ENCODE data around the gene SIVA1. TPM values are rescaled to one million over a fixed set of nuclear protein-coding genes. Genes with fewer than 3 reads are reported as not detected.

SIVA1 gene
- total and polyA plus RNA-seq, 9 of the 15 experiments (the other 6 are each of a cell fraction or from before 2014, with no cell fraction given), result 4.2 to 186 (median 54.2) TPM

DNA sequence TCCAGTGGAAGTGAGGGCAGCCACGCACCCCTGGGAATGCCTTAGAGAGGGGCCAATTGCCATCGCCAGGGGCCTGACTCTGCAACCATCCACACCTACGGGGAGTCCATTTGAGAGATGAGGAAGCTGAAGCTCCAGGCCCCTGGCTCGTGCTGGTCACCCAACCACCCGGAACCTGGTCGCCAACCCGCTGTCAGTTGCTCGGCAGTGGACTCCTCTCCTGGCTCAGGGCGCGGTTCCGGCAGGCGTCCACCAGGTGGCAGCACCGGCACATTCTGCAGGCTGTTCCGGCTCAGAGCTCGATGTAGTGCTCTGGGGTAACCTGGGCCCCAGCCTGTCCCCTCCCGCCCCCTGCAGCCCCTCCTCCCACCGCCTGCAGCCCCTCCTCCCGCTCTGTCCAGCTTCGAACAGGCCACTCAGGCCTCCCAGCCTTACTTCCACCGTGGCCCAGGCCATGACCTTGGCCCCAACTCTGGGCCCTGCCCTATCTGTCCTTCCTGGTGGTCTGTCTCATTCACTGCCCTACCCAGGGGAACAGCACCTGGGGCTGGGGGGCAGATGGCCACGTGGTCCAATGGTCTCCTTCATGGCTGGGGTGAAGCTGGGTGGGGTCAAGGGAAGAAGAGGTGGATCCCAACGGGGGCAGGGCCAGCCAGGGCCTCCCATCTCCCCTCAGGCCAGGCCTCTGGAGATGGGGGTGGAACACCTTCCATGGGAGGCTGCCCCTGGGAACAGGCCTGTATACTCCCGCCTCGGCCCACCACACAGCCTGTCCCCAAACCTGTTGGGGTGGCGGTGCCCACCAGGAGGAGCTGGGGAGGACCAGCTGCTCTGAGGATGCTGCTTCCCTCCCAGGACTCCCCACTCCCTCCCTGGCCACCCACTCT is 15.7 kb downstream of the SIVA1 start (continued):
- TF ChIP-seq, protein P1, sequence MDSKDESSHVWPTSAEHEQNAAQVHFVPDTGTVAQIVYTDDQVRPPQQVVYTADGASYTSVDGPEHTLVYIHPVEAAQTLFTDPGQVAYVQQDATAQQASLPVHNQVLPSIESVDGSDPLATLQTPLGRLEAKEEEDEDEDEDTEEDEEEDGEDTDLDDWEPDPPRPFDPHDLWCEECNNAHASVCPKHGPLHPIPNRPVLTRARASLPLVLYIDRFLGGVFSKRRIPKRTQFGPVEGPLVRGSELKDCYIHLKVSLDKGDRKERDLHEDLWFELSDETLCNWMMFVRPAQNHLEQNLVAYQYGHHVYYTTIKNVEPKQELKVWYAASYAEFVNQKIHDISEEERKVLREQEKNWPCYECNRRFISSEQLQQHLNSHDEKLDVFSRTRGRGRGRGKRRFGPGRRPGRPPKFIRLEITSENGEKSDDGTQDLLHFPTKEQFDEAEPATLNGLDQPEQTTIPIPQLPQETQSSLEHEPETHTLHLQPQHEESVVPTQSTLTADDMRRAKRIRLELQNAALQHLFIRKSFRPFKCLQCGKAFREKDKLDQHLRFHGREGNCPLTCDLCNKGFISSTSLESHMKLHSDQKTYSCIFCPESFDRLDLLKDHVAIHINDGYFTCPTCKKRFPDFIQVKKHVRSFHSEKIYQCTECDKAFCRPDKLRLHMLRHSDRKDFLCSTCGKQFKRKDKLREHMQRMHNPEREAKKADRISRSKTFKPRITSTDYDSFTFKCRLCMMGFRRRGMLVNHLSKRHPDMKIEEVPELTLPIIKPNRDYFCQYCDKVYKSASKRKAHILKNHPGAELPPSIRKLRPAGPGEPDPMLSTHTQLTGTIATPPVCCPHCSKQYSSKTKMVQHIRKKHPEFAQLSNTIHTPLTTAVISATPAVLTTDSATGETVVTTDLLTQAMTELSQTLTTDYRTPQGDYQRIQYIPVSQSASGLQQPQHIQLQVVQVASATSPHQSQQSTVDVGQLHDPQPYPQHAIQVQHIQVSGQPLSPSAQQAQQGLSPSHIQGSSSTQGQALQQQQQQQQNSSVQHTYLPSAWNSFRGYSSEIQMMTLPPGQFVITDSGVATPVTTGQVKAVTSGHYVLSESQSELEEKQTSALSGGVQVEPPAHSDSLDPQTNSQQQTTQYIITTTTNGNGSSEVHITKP (IDR thresholded peaks at IDR 0.05; ENCODE audit: partially characterized antibody), result peak; percentile 26
- TF ChIP-seq MAZ (CRISPR knock-in tag; conservative IDR thresholded peaks at IDR 0.05 in 1 of 2, IDR thresholded peaks at IDR 0.05 in 1 of 2), result peak in 1 of 2 experiments; percentile 76; a peak in 1 of 4 replicates
- peak; percentile 54 for TF ChIP-seq POLR2G (IDR thresholded peaks at IDR 0.05; ENCODE audit: low read depth, low read length)
- TF ChIP-seq PML (IDR thresholded peaks at IDR 0.05; ENCODE audit: low read length), result no peak
- TF ChIP-seq ZC3H11A (IDR thresholded peaks at IDR 0.05; ENCODE audit: low read depth, low read length), result no peak
- TF ChIP-seq HDAC1 (IDR thresholded peaks at IDR 0.05), result peak in 1 of 2 experiments; percentile 51; a peak in 1 of 4 replicates
- no peak for TF ChIP-seq MED1 (CRISPR knock-in tag; IDR thresholded peaks at IDR 0.05; ENCODE audit: borderline replicate concordance)
- TF ChIP-seq ZNF695 (CRISPR knock-in tag; IDR thresholded peaks at IDR 0.05), result no peak
- TF ChIP-seq TEAD1 (CRISPR knock-in tag; IDR thresholded peaks at IDR 0.05), result peak in 1 of 2 experiments; percentile 20; a peak in 1 of 4 replicates
- TF ChIP-seq NKRF (IDR thresholded peaks at IDR 0.05; ENCODE audit: borderline replicate concordance), result no peak; the same call in 1 of the 2 replicates
- no peak for TF ChIP-seq KLF13 (tag; IDR thresholded peaks at IDR 0.05; ENCODE audit: borderline replicate concordance, low read depth)

All from K562 (cell line).